ENCODE measurements around the gene PNPLA3. TPM values are rescaled to one million over a fixed set of nuclear protein-coding genes. Genes with fewer than 3 reads are reported as not detected.

PNPLA3 gene
- total RNA-seq, 1 donor from 2014 or later = 6.9 TPM

DNA sequence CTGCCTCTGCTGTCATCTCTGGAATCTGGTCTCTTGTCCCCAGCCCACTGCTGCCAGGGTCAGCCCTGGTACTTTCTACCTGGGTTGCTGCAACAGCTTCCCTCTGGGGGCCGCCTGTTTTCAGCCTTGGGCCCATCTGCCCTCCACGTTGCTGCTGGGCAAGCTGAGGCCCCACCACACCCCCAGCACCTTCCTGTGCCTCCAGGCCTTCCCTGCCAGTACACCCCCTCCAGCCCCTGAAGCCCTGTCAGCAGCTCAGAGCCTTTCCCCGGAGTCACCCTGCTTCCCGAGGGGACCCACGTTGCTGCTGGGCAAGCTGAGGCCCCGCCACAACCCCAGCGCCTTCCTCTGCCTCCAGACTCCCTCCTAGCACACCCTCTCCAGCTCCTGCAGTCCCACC, 28.4 kb downstream of the PNPLA3 start:
- no peak overlapping the region for H3K27ac ChIP-seq
- no peak overlapping the region for H3K4me3 ChIP-seq
- H3K4me1 ChIP-seq = peaks cover 21% of the 10 kb centered on the region
- no peak for DNase-seq
- intact Hi-C loops (cut with DNase I) = no loop called here
- no peaks in the 10 kb centered on the region for H3K36me3 ChIP-seq
- H3K27me3 ChIP-seq (ENCODE audit: low read depth) = no peaks in the 10 kb centered on the region
- no peaks in the 10 kb centered on the region for H3K9me3 ChIP-seq
- TF ChIP-seq CTCF (IDR thresholded peaks at IDR 0.05) = no peak
- ATAC-seq = no peak

DNA sequence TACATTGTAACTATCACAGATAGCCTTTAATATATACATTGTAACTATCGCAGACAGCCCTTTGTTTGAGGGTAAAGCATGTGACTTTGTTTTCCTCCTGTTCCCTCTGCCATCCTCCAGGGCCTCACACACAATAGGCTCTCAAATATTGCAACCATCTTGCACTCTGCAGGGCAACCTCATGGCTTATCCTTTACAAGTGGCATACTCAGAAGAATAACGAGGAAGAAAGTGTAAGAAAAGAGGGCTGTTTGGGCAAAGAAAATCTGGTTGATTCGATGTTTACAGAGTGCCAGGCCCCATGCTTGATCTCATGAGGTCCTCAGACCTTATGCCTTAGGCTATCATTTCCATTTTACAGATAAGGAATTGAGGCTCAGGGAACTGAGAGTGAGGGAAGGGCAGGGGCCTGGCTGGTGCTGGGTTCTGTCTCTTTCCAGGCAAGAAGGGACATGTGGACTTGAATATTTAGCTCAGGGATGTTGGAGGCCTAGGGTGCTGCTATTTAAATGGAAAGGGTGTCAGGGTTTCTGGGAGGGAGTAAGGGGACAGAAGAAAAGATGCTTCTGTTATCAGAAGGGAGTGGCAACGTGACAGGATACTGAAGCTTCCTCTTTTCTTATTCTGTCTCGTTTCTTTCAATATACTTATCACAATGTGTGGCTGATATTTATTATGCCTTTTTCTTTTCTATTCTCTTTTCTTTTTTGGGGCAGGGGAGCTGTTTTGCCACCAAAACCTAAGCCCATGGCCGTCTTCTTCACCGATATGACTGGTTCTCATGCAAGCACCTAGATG, 30.6 kb downstream of the PNPLA3 start:
- no peaks in the 10 kb centered on the region for H3K36me3 ChIP-seq
- H3K27ac ChIP-seq = no peak overlapping the region
- no peak for ATAC-seq
- intact Hi-C loops (cut with DNase I) = no loop called here
- no peaks in the 10 kb centered on the region for H3K9me3 ChIP-seq
- peak overlapping the region; percentile 79 for H3K4me3 ChIP-seq
- H3K4me1 ChIP-seq = peaks cover 31% of the 10 kb centered on the region
- H3K27me3 ChIP-seq (ENCODE audit: low read depth) = no peaks in the 10 kb centered on the region
- DNase-seq = no peak
- no peak for TF ChIP-seq CTCF (IDR thresholded peaks at IDR 0.05)

DNA sequence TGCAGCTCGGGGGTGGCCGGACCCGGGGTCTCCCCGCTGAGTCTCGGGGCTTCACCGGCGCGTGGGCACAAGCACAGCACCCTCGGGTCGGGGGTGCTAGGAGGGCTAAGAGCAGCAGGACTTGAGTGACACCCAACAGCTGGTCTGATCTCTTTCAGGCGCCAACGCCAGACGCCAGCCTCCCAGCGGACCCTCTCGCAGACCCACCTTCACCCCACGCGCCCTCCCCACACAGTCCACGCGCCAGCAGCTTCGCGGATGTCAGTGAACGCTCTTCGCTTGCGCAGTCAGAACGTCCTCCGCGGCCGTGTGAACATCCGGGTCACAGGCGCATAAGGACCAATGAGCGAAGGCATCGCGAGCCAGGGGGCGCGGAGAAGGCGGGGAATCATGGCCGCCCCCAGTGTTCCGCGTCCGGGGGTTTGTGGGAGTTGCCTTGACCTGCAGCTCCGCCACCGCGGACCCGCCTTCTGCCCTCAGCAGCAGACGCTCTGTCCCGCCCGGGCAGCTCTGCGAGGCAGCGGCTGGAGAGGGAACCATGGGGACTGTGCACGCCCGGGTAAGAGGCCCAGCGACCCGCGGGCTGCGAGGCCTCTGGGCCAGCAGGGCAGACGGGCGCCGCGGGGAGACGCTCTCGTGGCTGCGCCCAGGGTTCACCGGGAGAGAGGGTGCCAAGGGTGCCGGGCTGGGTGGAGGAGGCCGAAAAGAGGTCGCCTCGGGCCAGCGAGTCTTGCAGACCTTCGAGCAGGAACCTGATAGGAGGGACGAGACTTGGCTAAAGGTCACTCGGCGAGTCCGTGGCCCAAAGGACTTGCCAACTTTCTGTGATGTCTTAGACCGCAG, 31.7 kb downstream of the PNPLA3 start, which contains the start of gene SAMM50:
Gene SAMM50 (plus strand): TSS at position 403 of the 843 bp plus-strand sequence. CDS start 136 bp downstream, at position 539.
- no peaks in the 10 kb centered on the region for H3K9me3 ChIP-seq
- intact Hi-C loops (cut with DNase I) = no loop called here
- DNase-seq (peak; percentile 94), ATAC-seq (peak; percentile 98 to 99)
- no peaks in the 10 kb centered on the region for H3K36me3 ChIP-seq
- no peak for TF ChIP-seq CTCF (IDR thresholded peaks at IDR 0.05)
- peaks cover 31% of the 10 kb centered on the region for H3K4me1 ChIP-seq
- H3K27ac ChIP-seq = peak within 1 kb of the TSS; percentile 84
- H3K4me3 ChIP-seq = peak within 1 kb of the TSS; percentile 79
- H3K27me3 ChIP-seq (ENCODE audit: low read depth) = no peaks in the 10 kb centered on the region

DNA sequence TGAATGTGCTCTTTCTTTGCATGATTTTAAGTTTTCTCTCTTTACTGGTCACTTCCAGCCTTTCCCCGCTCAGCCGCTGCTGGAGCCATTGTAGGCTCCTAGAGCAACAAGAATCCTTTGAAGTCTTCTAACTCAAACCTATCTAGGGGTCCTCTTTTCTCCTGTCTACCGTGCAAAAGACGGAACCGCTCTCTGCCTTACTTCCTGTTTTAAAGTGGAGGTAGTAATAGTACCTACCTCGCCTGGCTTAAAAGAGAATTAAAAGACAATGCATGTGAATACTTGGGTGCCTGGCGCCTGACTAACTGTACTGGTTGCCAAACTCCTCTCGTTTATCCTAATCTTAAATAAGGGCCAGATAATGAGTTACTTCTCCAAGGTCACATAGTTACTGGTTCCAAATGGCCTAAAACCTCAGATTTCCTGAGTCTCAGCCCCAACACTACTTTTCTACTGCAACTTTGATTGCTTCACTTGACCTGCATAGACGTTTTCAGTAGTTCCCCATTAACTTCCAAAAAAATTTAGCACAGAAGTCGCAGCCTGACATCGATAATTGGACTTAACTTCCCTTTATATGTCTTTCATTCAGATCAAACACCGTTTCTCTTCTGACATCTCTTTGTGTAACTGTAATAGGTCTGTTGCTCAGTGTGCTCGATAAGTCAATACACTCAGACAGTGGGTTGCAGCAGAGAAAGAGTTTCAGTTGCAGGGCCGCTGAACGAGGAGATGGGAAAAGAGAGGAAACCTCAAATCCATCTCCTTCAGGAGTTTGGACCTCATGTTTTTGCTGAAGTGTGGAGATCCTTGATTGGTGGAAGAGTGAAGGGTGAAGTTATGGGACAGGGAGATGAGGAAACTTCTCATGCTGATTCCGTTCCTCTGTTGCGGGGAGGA, 32.5 kb downstream of the PNPLA3 start:
- no peak for TF ChIP-seq CTCF (IDR thresholded peaks at IDR 0.05)
- peak overlapping the region; percentile 84 for H3K27ac ChIP-seq
- no peaks in the 10 kb centered on the region for H3K9me3 ChIP-seq
- peaks cover 31% of the 10 kb centered on the region for H3K4me1 ChIP-seq
- DNase-seq (no peak), ATAC-seq (peak; percentile 2 to 18)
- intact Hi-C loops (cut with DNase I) = no loop called here
- no peaks in the 10 kb centered on the region for H3K27me3 ChIP-seq (ENCODE audit: low read depth)
- H3K4me3 ChIP-seq = peak overlapping the region; percentile 79
- H3K36me3 ChIP-seq = no peaks in the 10 kb centered on the region

Measured in lower lobe of right lung (tissue), 2 donors.